ENCODE results near the gene TBCD.

Gene TBCD

GRCh38 chr17:82787081-82787848 is 35.4 kb downstream of the TBCD start:
- Mint-ChIP-seq H3K27me3 (ENCODE audit: low read depth) (no peaks in the 10 kb centered on the region), H3K36me3 (ENCODE audit: low read depth) (peaks cover 6% of the 10 kb centered on the region), H3K4me3 (no peak overlapping the region), H3K27ac (no peak overlapping the region), H3K4me1 (ENCODE audit: low read depth) (peaks cover 4% of the 10 kb centered on the region), H3K9me3 (no peaks in the 10 kb centered on the region)
- DNase-seq (ENCODE audit: low spot score), result no peak

- Mint-ChIP-seq H3K4me1 (ENCODE audit: low read depth) (no peaks in the 10 kb centered on the region), H3K4me3 (no peak overlapping the region), H3K27me3 (ENCODE audit: low read depth) (no peaks in the 10 kb centered on the region), H3K27ac (no peak overlapping the region), H3K9me3 (no peaks in the 10 kb centered on the region), H3K36me3 (ENCODE audit: low read depth) (no peaks in the 10 kb centered on the region)
- DNase-seq (ENCODE audit: low spot score), result no peak
Observed at GRCh38 chr17:82788206-82789001, 36.5 kb downstream of the TBCD start.

DNA sequence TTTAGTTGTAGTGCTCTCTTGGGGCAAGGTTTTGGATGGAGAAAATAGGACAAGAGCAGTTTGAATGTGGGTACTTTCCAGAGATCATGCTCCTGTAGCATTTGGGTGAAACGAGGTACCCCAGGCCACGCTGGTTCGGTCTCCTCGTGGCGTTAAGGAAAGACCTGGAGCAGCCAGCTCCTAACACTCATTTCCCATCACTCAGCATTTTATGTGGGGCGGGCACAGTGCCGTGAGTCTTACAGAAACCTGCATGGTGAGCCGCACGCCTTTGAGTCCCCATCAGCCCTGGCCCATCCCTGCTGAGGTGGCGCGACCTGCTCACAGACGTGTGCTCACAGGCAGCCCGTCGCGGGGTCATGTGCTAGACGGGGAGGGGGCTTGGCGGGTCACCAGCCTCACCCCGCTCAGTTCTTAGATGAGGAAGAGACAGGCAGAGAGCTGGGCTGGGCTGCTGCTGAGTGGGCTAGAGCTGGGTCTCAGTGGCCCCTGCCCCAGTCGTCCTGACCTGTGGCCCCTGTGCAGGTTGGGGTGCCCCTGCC is 37.3 kb downstream of the TBCD start:
- Mint-ChIP-seq H3K27me3 (ENCODE audit: low read depth) (no peaks in the 10 kb centered on the region), H3K4me3 (no peak overlapping the region), H3K4me1 (ENCODE audit: low read depth) (no peaks in the 10 kb centered on the region), H3K9me3 (no peaks in the 10 kb centered on the region), H3K27ac (no peak overlapping the region), H3K36me3 (ENCODE audit: low read depth) (no peaks in the 10 kb centered on the region)
- DNase-seq (ENCODE audit: low spot score), result no peak

- Mint-ChIP-seq H3K36me3 (ENCODE audit: low read depth) (no peaks in the 10 kb centered on the region), H3K4me3 (no peak overlapping the region), H3K4me1 (ENCODE audit: low read depth) (no peaks in the 10 kb centered on the region), H3K9me3 (no peaks in the 10 kb centered on the region), H3K27ac (no peak overlapping the region), H3K27me3 (ENCODE audit: low read depth) (no peaks in the 10 kb centered on the region)
- DNase-seq (ENCODE audit: low spot score), result no peak
Observed at GRCh38 chr17:82789806-82790205, 37.9 kb downstream of the TBCD start.

DNA sequence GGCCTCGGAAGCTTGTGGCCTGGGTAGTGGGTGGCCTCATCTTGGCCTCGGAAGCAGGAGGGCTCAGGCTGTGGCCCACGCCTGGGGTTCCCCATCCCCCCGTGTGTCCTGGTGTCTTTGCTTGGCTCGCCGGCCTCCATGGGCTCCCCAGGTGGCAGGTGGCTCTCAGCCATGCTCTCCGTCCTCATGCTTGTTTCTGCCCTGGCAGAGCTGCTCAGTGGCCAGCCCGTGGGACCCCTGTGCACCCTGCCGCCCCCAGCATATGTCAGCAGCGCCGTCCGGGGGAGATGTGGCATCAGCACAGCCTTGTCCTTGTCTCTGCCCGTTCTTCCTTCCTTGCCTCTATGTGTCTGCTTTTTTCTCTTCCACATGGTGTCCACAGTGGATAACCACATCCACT is 38.5 kb downstream of the TBCD start:
- Mint-ChIP-seq H3K4me3 (no peak overlapping the region), H3K9me3 (no peaks in the 10 kb centered on the region), H3K27ac (no peak overlapping the region), H3K4me1 (ENCODE audit: low read depth) (no peaks in the 10 kb centered on the region), H3K36me3 (ENCODE audit: low read depth) (no peaks in the 10 kb centered on the region), H3K27me3 (ENCODE audit: low read depth) (no peaks in the 10 kb centered on the region)
- no peak for DNase-seq (ENCODE audit: low spot score)

DNA sequence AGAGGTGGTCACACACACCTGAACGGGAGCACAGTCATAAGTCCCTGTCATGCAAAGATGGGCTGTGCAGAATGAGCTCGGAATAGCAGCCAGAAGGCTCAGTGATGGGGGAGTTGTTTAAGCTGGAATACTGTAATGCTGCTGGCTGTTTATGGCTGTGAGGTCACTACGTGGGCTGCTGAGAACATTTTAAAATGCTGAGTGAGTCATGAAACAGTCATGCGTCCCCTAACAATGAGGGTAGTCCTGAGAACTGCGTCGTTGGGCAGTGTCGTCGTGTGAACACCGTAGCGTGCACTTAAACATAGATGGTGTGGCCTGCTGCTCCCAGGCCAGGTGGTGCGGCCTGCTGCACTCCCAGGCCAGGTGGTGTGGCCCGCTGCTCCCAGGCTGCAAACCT is 39.7 kb downstream of the TBCD start:
- Mint-ChIP-seq H3K9me3 (no peaks in the 10 kb centered on the region), H3K36me3 (ENCODE audit: low read depth) (no peaks in the 10 kb centered on the region), H3K27me3 (ENCODE audit: low read depth) (no peaks in the 10 kb centered on the region), H3K4me3 (no peak overlapping the region), H3K4me1 (ENCODE audit: low read depth) (no peaks in the 10 kb centered on the region), H3K27ac (no peak overlapping the region)
- no peak for DNase-seq (ENCODE audit: low spot score)

DNA sequence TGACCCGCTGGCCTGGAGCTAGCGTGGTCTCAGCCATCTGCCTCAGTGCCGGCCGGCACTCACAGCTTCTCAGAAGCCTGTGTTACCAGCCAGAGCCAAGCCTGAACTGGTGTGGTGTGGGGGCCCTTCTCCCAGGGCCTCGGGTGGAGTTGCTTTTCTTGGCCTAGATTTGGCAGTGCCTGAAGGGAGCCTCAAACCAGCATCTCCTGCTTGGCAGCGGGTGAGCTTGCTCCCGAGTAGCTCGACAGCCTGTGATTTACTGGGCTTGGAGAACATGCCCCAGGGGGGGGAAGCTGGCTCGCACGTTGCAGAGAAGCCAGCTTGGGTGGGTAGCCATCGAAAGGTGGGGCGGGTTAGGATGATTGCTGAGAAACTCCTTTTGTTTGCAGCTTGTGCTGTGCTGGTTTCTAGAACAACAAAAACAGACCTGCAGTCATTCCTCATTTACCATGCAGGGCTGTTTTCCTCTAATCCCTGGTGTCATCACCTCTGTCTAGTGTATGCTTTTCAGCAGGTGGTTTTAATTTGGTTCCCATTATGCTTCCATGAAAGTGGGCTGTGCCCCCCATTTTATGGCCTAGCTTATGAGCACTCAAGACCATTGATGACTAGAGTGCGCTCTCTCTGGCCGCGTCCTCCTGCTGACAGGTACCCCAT is 42.2 kb downstream of the TBCD start:
- DNase-seq (ENCODE audit: low spot score), result no peak
- Mint-ChIP-seq H3K9me3 (no peaks in the 10 kb centered on the region), H3K27me3 (ENCODE audit: low read depth) (no peaks in the 10 kb centered on the region), H3K36me3 (ENCODE audit: low read depth) (no peaks in the 10 kb centered on the region), H3K4me1 (ENCODE audit: low read depth) (no peaks in the 10 kb centered on the region), H3K27ac (no peak overlapping the region), H3K4me3 (no peak overlapping the region)

DNA sequence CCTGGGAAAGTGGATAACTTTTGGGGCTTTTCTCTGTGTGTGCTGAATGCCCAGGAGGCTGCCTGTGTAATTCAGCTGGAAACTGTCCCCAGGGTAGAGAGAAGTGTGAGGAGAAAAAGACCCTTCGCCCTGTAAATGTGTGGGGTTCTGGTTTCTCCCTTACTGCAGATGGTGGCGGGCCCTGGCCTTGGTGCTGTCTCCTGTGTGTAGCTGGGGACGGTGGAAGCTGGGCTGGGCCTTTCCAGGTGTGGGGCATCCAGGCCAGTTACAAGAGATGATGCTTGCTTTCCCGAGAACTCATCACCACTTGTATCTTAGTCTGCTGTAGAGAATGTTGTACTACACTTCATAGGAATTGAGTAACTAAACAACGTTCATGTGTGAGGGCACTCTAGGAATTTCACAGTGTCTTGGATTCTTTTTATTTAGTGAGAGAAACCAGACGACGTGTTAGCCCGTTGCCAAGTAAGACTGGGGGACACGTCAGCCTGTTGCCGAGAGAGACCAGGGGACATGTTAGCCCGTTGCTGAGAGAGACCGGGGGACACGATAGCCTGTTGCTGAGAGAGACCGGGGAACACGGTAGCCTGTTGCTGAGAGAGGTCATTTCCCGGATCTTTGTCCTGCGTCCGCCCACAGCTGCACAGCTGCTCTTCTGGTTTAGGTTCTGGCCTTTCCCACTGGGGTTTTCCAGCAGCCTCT is 43.1 kb downstream of the TBCD start:
- H3K27me3 Mint-ChIP-seq (ENCODE audit: low read depth), result no peaks in the 10 kb centered on the region
- no peaks in the 10 kb centered on the region for H3K9me3 Mint-ChIP-seq
- H3K36me3 Mint-ChIP-seq (ENCODE audit: low read depth), result peaks cover 2% of the 10 kb centered on the region
- DNase-seq (ENCODE audit: low spot score), result no peak
- H3K4me3 Mint-ChIP-seq, result no peak overlapping the region
- H3K4me1 Mint-ChIP-seq (ENCODE audit: low read depth), result no peaks in the 10 kb centered on the region
- H3K27ac Mint-ChIP-seq, result no peak overlapping the region

GRCh38 chr17:82795615-82796014 is 43.8 kb downstream of the TBCD start:
- H3K27ac Mint-ChIP-seq, result no peak overlapping the region
- H3K27me3 Mint-ChIP-seq (ENCODE audit: low read depth), result no peaks in the 10 kb centered on the region
- peaks cover 8% of the 10 kb centered on the region for H3K36me3 Mint-ChIP-seq (ENCODE audit: low read depth)
- no peaks in the 10 kb centered on the region for H3K4me1 Mint-ChIP-seq (ENCODE audit: low read depth)
- no peaks in the 10 kb centered on the region for H3K9me3 Mint-ChIP-seq
- no peak for DNase-seq (ENCODE audit: low spot score)
- no peak overlapping the region for H3K4me3 Mint-ChIP-seq

DNA sequence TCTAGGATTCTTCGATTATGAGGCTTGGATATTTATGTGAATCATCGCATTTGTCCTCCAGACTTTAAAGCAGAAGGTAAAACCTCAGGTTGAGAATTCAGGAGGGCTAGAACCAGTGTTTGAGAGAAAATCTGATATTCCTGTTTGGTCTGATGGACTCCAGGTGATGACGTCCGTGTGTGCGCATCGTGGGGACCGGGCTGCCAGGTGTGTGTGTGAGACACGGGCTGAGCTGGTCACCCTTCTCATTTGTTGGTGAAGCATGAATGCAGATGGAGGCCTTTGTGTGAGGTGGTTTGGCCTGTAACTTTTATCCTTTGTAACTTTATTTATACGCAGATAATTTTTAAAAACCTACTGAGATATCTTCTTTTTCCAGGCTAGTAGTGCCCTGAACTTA is 45.2 kb downstream of the TBCD start:
- H3K9me3 Mint-ChIP-seq, result no peaks in the 10 kb centered on the region
- peaks cover 14% of the 10 kb centered on the region for H3K36me3 Mint-ChIP-seq (ENCODE audit: low read depth)
- no peaks in the 10 kb centered on the region for H3K4me1 Mint-ChIP-seq (ENCODE audit: low read depth)
- H3K27me3 Mint-ChIP-seq (ENCODE audit: low read depth), result no peaks in the 10 kb centered on the region
- H3K27ac Mint-ChIP-seq, result no peak overlapping the region
- DNase-seq (ENCODE audit: low spot score), result no peak
- H3K4me3 Mint-ChIP-seq, result no peak overlapping the region

DNA sequence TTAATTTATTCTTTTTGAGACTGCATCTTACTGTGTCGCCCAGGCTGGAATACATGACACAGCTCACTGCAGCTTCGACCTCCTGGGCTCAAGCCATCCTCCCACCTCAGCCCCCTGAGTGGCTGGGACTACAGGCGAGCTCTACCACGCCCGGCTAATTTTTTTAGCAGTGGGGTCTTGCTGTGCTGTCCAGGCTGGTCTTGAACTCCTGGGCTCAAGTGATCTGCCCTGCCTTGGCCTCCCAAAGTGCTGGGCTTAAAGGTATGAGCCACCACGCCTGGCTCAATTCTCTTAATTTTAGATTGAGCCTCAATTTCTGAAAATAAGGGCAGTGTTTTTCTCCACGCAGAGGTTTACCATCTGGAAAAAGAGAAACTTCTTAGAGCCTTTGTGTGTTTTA is 46.9 kb downstream of the TBCD start:
- no peaks in the 10 kb centered on the region for H3K4me1 Mint-ChIP-seq (ENCODE audit: low read depth)
- H3K36me3 Mint-ChIP-seq (ENCODE audit: low read depth), result peaks cover 14% of the 10 kb centered on the region
- no peak overlapping the region for H3K27ac Mint-ChIP-seq
- no peak for DNase-seq (ENCODE audit: low spot score)
- H3K4me3 Mint-ChIP-seq, result no peak overlapping the region
- H3K27me3 Mint-ChIP-seq (ENCODE audit: low read depth), result no peaks in the 10 kb centered on the region
- no peaks in the 10 kb centered on the region for H3K9me3 Mint-ChIP-seq

DNA sequence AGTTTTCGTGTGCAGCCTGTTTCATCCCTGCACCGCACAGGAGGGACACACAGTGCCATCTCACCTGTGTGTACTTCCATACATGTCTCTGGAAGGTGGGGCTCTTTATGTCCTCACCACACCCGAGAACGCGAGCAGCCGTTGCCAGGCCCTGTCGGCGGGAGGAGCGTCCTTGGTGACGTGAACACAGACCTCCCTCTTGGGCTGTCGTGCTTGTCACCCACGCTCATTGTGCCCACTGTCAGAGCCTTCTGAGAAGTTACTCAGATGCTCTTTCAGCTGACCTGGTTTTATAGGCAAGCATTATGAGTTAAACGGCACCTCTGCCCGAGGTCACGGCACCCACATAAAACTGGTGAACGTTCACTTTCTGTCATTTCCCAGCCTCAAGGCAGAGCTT is 47.7 kb downstream of the TBCD start:
- peaks cover 14% of the 10 kb centered on the region for H3K36me3 Mint-ChIP-seq (ENCODE audit: low read depth)
- H3K4me1 Mint-ChIP-seq (ENCODE audit: low read depth), result no peaks in the 10 kb centered on the region
- no peaks in the 10 kb centered on the region for H3K27me3 Mint-ChIP-seq (ENCODE audit: low read depth)
- H3K27ac Mint-ChIP-seq, result no peak overlapping the region
- no peak for DNase-seq (ENCODE audit: low spot score)
- H3K9me3 Mint-ChIP-seq, result no peaks in the 10 kb centered on the region
- no peak overlapping the region for H3K4me3 Mint-ChIP-seq

- no peaks in the 10 kb centered on the region for H3K9me3 Mint-ChIP-seq
- H3K36me3 Mint-ChIP-seq (ENCODE audit: low read depth), result peaks cover 14% of the 10 kb centered on the region
- H3K4me1 Mint-ChIP-seq (ENCODE audit: low read depth), result no peaks in the 10 kb centered on the region
- H3K27me3 Mint-ChIP-seq (ENCODE audit: low read depth), result no peaks in the 10 kb centered on the region
- no peak overlapping the region for H3K27ac Mint-ChIP-seq
- no peak for DNase-seq (ENCODE audit: low spot score)
- H3K4me3 Mint-ChIP-seq, result no peak overlapping the region
Observed at GRCh38 chr17:82800885-82801284, 49.0 kb downstream of the TBCD start.
